Mucosa of descending colon (tissue), 3 donors: ENCODE results near the gene HDAC4. TPM values are rescaled to one million over a fixed set of nuclear protein-coding genes. Genes with fewer than 3 reads are reported as not detected.
A peak's percentile ranks its signal among the peaks of the same experiment; 100 is the strongest.
"Not testable (repeated sequence)": the region's sequence is repeated elsewhere in the genome, so short reads cannot be mapped to it uniquely, and the experiment has no call there.

Experiments used
- ATAC-seq: fragments of 200-7000 bp; cut with Tn5 transposase; one replicate; pipeline ENCODE4 v1.9.1; 2020; ENCODE audit warnings: mild to moderate bottlenecking, moderate library complexity
- DNase-seq, 3 donors: peaks; one replicate each; pipeline ENCODE4 v3.0.0-alpha.2; 2020
- H3K36me3 ChIP-seq: fragments of 200-600 bp; one replicate; pipeline ENCODE4 v1.8.0; 2021; ENCODE audit warnings: low read depth, mild to moderate bottlenecking
- H3K4me1 ChIP-seq: fragments of 200-600 bp; one replicate; pipeline ENCODE4 v1.8.0; 2021; ENCODE audit warnings: low read depth, mild to moderate bottlenecking
- H3K4me3 ChIP-seq: fragments of 200-600 bp; one replicate; pipeline ENCODE4 v1.8.0; 2021; ENCODE audit warnings: mild to moderate bottlenecking
- H3K9me3 ChIP-seq: fragments of 200-600 bp; one replicate; pipeline ENCODE4 v1.8.0; 2021; ENCODE audit warnings: mild to moderate bottlenecking
- CTCF ChIP-seq: fragments of 200-600 bp; IDR thresholded peaks from one replicate; pipeline ENCODE4 v1.8.0; 2022; ENCODE audit warnings: antibody characterized with exemption, mild to moderate bottlenecking
- intact Hi-C, 2 donors: fragments of 100-400 bp; cut with DNase I in 1 of 2; cut with micrococcal nuclease in 1 of 2; formaldehyde crosslinking; loops; one replicate each; pipeline versions ENCODE4 v1.11.0 to v1.11.1; 2022; cut with DNase I, micrococcal nuclease
- long read RNA-seq, 2 donors: library from polyadenylated mRNA; unstranded; transcript quantifications; one replicate each; pipeline ENCODE4 v2.0.0, GENCODE V29; 2019 to 2021
- total RNA-seq, 3 donors: library from RNA; stranded (reverse); fragmentation: NEBNext Ultra II Directional in 2 of 3; extraction: Animal tissue kit (Norgen Biotek cat#: 25700) in 2 of 3; gene quantifications; one replicate each; pipeline versions ENCODE4 v1.2.1 to v1.2.4, GENCODE V29; 2021 to 2023
- donor health status: DM: no; HTN: no; CAD: no; lungs with moderate emphysema.
- donor health status: DM: no; HTN: no; CAD: no.
- donor health status: DM: no; HTN: yes; CAD: no.

Gene HDAC4
- total RNA-seq: 100 to 1,000 TPM in 1 of 3 donors, 10 to 100 TPM in 2; 41.4 to 147 (median 44.0) TPM
- long read RNA-seq, donor 1, partial matches to known transcripts: 14 of 56 reads
- long read RNA-seq, donor 1, other reads (novel, unspliced or antisense): 42 of 56 reads
- long read RNA-seq, donor 2, partial matches to known transcripts: 0 of 3 reads
- long read RNA-seq, donor 2, other reads (novel, unspliced or antisense): 3 of 3 reads

- no peak for TF ChIP-seq CTCF
- intact Hi-C loops: no loop called here
Measured at GRCh38 chr2:239400596-239401066, at the start of gene HDAC4. Gene HDAC4, minus strand, starts transcription at chr2:239401020. Its CDS starts 48,321 bp downstream, at chr2:239352699.

DNA sequence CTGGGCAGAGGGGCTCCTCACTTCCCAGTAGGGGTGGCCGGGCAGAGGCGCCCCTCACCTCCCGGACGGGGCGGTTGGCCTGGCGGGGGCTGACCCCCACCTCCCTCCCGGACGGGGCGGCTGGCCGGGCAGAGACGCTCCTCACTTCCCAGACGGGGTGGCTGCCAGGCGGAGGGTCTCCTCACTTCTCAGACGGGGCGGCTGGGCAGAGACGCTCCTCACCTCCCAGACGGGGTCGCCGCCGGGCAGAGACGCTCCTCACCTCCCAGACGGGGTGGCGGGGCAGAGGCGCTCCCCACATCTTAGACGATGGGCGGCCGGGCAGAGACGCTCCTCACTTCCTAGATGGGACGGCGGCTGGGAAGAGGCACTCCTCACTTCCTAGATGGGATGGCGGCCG, 48.6 kb upstream of the HDAC4 start:
- DNase-seq, H3K4me3 ChIP-seq, ATAC-seq, intact Hi-C loops, H3K4me1 ChIP-seq, H3K9me3 ChIP-seq, H3K36me3 ChIP-seq: not testable (repeated sequence)

More at GRCh38 chr2:239400596-239401066, at the start of gene HDAC4:
- Histone ChIP-seq H3K4me3 (peak within 1 kb of the TSS; percentile 38), H3K4me1 (no peaks in the 10 kb centered on the region), H3K36me3 (no peaks in the 10 kb centered on the region), H3K9me3 (no peaks in the 10 kb centered on the region)
- no peak for ATAC-seq
- peak in 1 of 3 donors; percentile 48 for DNase-seq

DNA sequence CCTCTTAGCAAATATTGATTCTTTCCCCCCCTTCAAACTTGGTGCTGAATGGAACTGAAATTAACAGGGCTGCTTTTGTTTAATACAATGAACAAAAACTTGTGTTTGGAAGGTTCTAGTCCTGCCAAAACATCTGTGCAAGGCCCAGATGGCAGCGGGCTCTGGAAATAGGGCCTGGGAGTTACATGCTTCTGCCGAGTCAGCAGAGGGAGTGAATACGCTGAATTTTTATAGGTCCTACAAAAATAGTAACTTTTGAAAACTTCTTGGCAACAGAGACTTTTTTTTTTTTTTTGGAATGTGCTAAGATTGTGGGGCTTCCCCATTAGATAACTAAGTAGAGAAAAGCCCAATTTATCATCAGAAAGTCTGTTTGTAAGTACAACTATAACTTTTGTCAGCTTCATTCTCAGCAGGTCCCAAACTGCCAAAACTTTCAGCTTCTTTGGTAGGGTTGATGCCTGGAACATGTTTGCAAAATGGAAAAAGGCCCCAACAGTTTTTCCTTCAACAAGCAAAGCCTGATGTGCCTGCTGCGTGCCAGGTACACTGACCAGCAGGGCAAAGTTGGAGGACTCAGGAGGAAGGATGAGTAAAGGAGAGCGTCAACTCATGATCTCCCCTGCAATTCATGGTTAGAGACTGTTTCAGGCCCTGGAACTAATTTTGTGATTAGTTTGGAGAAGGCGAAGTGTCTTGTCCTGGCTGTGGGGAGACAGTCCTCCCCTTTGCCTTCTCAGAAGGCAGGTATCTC, 45.1 kb upstream of the HDAC4 start:
- DNase-seq (no peak), ATAC-seq (no peak)
- intact Hi-C loops: no loop called here
- H3K4me1 ChIP-seq: no peaks in the 10 kb centered on the region
- no peaks in the 10 kb centered on the region for H3K36me3 ChIP-seq
- TF ChIP-seq CTCF: no peak
- H3K4me3 ChIP-seq: no peak overlapping the region
- H3K9me3 ChIP-seq: no peaks in the 10 kb centered on the region

DNA sequence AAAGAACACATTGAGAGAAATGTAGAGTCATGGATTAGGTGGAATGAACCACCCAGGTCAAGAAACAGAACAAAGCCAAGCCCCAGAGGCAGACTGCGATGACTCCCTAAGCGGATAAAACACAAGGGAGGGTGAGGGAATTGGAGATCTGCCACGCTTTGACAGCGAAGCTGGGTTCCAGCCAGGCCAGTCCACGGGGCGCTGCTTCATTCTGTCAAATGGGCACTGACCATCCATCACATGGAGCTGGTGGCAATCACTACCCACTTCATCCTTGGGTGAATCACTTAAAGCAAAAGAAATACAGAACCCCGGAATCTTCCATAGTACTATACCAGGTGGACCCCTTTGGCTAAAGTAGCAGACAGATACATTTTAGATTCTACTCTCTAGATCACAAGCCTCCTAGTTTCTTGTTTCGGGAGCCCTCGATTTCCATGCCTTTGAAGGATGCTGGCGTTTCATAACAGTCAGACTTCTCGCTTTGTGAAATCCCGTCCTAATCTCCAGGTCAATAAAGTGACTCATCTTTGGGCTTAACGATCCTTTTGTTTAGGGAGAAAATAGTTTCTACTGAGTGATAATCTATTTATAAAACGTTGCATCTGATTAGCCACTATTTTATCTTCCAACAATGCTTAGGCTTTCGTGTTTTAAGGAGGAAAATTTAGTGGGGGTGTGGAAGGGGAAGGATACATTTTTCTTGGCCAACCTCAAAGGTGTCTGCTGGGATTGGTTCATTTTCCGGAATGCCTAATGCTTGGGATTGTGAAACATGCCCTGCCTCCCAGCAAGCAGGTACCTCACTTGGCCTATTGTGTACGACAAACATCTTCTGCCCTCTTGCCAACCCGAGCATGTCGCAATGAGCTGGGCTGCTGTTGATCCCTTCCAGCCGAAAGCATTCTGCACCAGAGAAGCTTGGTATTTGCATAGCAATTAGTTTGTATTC, 44.1 kb upstream of the HDAC4 start:
- Histone ChIP-seq H3K9me3 (no peaks in the 10 kb centered on the region), H3K36me3 (no peaks in the 10 kb centered on the region), H3K4me1 (no peaks in the 10 kb centered on the region), H3K4me3 (no peak overlapping the region)
- intact Hi-C loops: no loop called here
- DNase-seq (no peak), ATAC-seq (no peak)
- TF ChIP-seq CTCF: no peak

DNA sequence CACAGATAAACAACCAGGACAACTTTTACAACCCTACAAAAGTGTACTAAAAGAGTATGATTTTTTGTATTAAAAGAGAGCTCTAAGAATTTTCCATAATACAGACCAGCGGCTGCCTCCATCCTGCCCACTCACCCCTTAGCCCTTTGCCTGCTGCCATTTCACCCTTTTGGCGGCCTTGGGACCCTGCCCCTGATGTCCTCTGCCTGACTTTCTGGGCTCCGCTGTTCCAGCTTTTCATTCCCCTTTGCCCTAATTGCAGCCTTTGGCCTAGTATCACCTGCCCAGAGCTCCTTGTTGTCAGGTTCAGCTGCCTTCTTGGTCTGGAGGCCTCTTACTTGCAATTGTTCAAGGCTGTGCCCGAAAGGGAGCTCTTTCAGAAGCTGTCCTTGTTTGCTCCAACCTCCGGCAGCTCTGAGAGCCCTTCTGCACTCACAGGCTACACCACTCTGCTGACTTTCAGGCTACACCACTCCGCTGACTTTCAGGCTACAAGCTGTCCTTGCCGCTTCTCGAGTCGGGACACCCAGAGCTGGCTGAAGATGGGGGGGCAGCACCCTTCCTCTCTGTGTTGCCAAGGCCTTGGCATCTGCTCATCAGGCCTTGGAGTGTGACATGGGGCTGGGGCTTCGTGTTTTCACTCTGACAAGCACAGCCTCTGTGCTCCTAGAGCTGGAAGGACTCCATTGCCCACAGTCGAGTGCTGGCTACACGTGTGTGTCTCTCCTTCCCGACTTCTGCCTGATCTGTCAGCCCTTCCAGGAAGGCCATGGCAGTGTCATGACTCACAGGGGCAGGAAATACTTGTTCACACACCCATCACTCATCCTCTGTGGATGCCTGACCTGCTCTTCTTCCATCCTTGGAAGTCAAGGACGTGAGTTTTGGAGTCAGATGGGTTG, 43.1 kb upstream of the HDAC4 start:
- no peak for ATAC-seq
- TF ChIP-seq CTCF: no peak

More for the DNA sequence above, 43.1 kb upstream of the HDAC4 start:
- intact Hi-C loops: no loop called here
- DNase-seq: no peak
- Histone ChIP-seq H3K4me1 (no peaks in the 10 kb centered on the region), H3K4me3 (no peak overlapping the region), H3K36me3 (no peaks in the 10 kb centered on the region), H3K9me3 (no peaks in the 10 kb centered on the region)
